Epithelial cell of esophagus (primary cell): ENCODE measurements around the gene CLEC16A.

Experiments used
- DNase-seq: peaks from one replicate; pipeline ENCODE4 v3.0.0; 2010; ENCODE audit warnings: low read depth
- H3K4me3 ChIP-seq: 2 replicates; pipeline ENCODE4 v1.5.1; 2011; ENCODE audit warnings: mild to moderate bottlenecking, low read length, control low read depth
- CTCF ChIP-seq: IDR thresholded peaks from 2 replicates; pipeline ENCODE4 v1.5.1; 2011; ENCODE audit warnings: low read depth, mild to moderate bottlenecking, low read length, control low read depth, inconsistent platforms; ENCODE audit not compliant: insufficient read depth; ENCODE audit errors: missing control alignments

Gene CLEC16A

GRCh38 chr16:10931977-10932632 is 12.3 kb upstream of the CLEC16A start:
- TF ChIP-seq CTCF: no peak
- DNase-seq: no peak
- H3K4me3 ChIP-seq: no peak overlapping the region

GRCh38 chr16:10932959-10933710 is 11.2 kb upstream of the CLEC16A start:
- TF ChIP-seq CTCF: no peak
- DNase-seq: no peak
- H3K4me3 ChIP-seq: no peak overlapping the region

- H3K4me3 ChIP-seq: no peak overlapping the region
- TF ChIP-seq CTCF: no peak
- no peak for DNase-seq
These were observed 10.5 kb upstream of the CLEC16A start for GRCh38 chr16:10933865-10934264.

- TF ChIP-seq CTCF: no peak
- H3K4me3 ChIP-seq: no peak overlapping the region
These were observed 9.8 kb upstream of the CLEC16A start for GRCh38 chr16:10934325-10935107.

GRCh38 chr16:10935226-10935915 is 9.0 kb upstream of the CLEC16A start:
- no peak overlapping the region for H3K4me3 ChIP-seq
- no peak for DNase-seq
- TF ChIP-seq CTCF: no peak

More at GRCh38 chr16:10934325-10935107, 9.8 kb upstream of the CLEC16A start:
- DNase-seq: no peak

GRCh38 chr16:10936272-10936984 is 7.9 kb upstream of the CLEC16A start:
- H3K4me3 ChIP-seq: no peak overlapping the region
- DNase-seq: no peak
- no peak for TF ChIP-seq CTCF
